Smooth muscle cell (in vitro differentiated cells): Measurements from ENCODE around the gene PHACTR3. TPM values are rescaled to one million over a fixed set of nuclear protein-coding genes. Genes with fewer than 3 reads are reported as not detected.

Experiments
- DNase-seq: peaks from one replicate; lab custom pipeline; 2025; ENCODE audit not compliant: unreplicated experiment; lab: John Stamatoyannopoulos, UW
- H2AFZ ChIP-seq: fragments of 200-600 bp; sonication (generic); 2 replicates; pipeline ENCODE4 v1.6.0; 2016; ENCODE audit warnings: antibody characterized with exemption, low read depth, mild to moderate bottlenecking
- H3F3A ChIP-seq: fragments of 200-600 bp; sonication (generic); 2 replicates; pipeline ENCODE4 v1.6.0; 2017; ENCODE audit warnings: antibody characterized with exemption, low read depth
- H3K27ac ChIP-seq: fragments of 200-600 bp; sonication (generic); 2 replicates; pipeline ENCODE4 v1.5.1; 2016; ENCODE audit warnings: low read depth, mild to moderate bottlenecking
- H3K27me3 ChIP-seq: fragments of 200-600 bp; sonication (generic); 2 replicates; pipeline ENCODE4 v1.6.1; 2016; ENCODE audit warnings: low read depth, mild to moderate bottlenecking
- H3K36me3 ChIP-seq: fragments of 200-600 bp; sonication (generic); 2 replicates; pipeline ENCODE4 v1.5.1; 2016; ENCODE audit warnings: low read depth
- H3K4me1 ChIP-seq: fragments of 200-600 bp; sonication (generic); 2 replicates; pipeline ENCODE4 v1.5.1; 2016; ENCODE audit warnings: low read depth
- H3K4me2 ChIP-seq: fragments of 200-600 bp; sonication (generic); 2 replicates; pipeline ENCODE4 v1.6.0; 2016; ENCODE audit warnings: mild to moderate bottlenecking
- H3K4me3 ChIP-seq: fragments of 200-600 bp; sonication (generic); 2 replicates; pipeline ENCODE4 v1.5.1; 2016; ENCODE audit warnings: mild to moderate bottlenecking
- H3K79me2 ChIP-seq: fragments of 200-600 bp; sonication (generic); 2 replicates; pipeline ENCODE4 v1.6.0; 2016; ENCODE audit warnings: low read depth, mild to moderate bottlenecking
- H3K9ac ChIP-seq: fragments of 200-600 bp; sonication (generic); 2 replicates; pipeline ENCODE4 v1.6.0; 2016; ENCODE audit warnings: low read depth
- H3K9me3 ChIP-seq: fragments of 200-600 bp; sonication (generic); replicated peaks from 2 replicates; pipeline ENCODE4 v1.5.1; 2016; ENCODE audit warnings: low read depth
- H4K20me1 ChIP-seq: fragments of 200-600 bp; sonication (generic); 2 replicates; pipeline ENCODE4 v1.6.0; 2016; ENCODE audit warnings: low read depth
- CTCF ChIP-seq: fragments of 200-600 bp; sonication (generic); IDR thresholded peaks from 2 replicates; pipeline ENCODE4 v1.5.1; 2017; ENCODE audit warnings: borderline replicate concordance, mild to moderate bottlenecking, antibody characterized with exemption; ENCODE audit not compliant: insufficient read depth, poor library complexity, severe bottlenecking
- WGBS: methylation state at CpG from one replicate; pipeline ENCODE4 v1.1.7; 2016; ENCODE audit warnings: low lambda C conversion rate; 5-methylcytosine and 5-hydroxymethylcytosine counted together
- polyA plus RNA-seq: library from polyadenylated mRNA; unstranded; fragments of >200 nt; fragmentation: Nextera tagmentation; extraction: Ambion mirVana; gene quantifications from 2 replicates; pipeline ENCODE4 v1.2.1, GENCODE V29; 2016
- total RNA-seq: library from RNA; depleted of rRNA; stranded (reverse); fragments of >200 nt; gene quantifications from 2 replicates; pipeline ENCODE4 v1.2.3, GENCODE V29; 2014

PHACTR3 gene
- total and polyA plus RNA-seq, 2 experiments from 2014 or later = 0.76 to 2.6 TPM

GRCh38 chr20:59665656-59666555 is 61.6 kb downstream of the PHACTR3 start:
- H3K27me3 ChIP-seq = no peaks in the 10 kb centered on the region
- 73% methylated on average over 8 of the region's 8 CpGs for WGBS
- H3K27ac ChIP-seq = no peak overlapping the region
- no peak overlapping the region for H2AFZ ChIP-seq
- H3F3A ChIP-seq = no peaks in the 10 kb centered on the region
- no peak for TF ChIP-seq CTCF
- no peak overlapping the region for H3K4me2 ChIP-seq
- H3K79me2 ChIP-seq = no peaks in the 10 kb centered on the region
- H3K9ac ChIP-seq = no peak overlapping the region
- H3K4me1 ChIP-seq = no peaks in the 10 kb centered on the region
- peaks cover 3% of the 10 kb centered on the region for H3K9me3 ChIP-seq
- no peaks in the 10 kb centered on the region for H3K36me3 ChIP-seq
- no peak for DNase-seq
- H4K20me1 ChIP-seq = no peaks in the 10 kb centered on the region
- H3K4me3 ChIP-seq = no peak overlapping the region

- Histone ChIP-seq H3K4me2 (no peak overlapping the region), H3K9me3 (peaks cover 3% of the 10 kb centered on the region), H3K4me3 (no peak overlapping the region), H3K36me3 (no peaks in the 10 kb centered on the region), H3K27ac (no peak overlapping the region), H3F3A (no peaks in the 10 kb centered on the region), H3K9ac (no peak overlapping the region), H3K27me3 (no peaks in the 10 kb centered on the region), H4K20me1 (no peaks in the 10 kb centered on the region), H3K79me2 (no peaks in the 10 kb centered on the region), H3K4me1 (no peaks in the 10 kb centered on the region), H2AFZ (no peak overlapping the region)
- WGBS = 77% methylated on average over 7 of the region's 7 CpGs
- TF ChIP-seq CTCF = no peak
- DNase-seq = no peak
These were observed 62.2 kb downstream of the PHACTR3 start for GRCh38 chr20:59666586-59666985.

- H3K4me2 ChIP-seq = no peak overlapping the region
- H2AFZ ChIP-seq = no peak overlapping the region
- H3K4me1 ChIP-seq = no peaks in the 10 kb centered on the region
- H3K4me3 ChIP-seq = no peak overlapping the region
- no peaks in the 10 kb centered on the region for H4K20me1 ChIP-seq
- no peak overlapping the region for H3K27ac ChIP-seq
- DNase-seq = no peak
- H3K9me3 ChIP-seq = peaks cover 3% of the 10 kb centered on the region
- no peaks in the 10 kb centered on the region for H3F3A ChIP-seq
- H3K79me2 ChIP-seq = no peaks in the 10 kb centered on the region
- no peak overlapping the region for H3K9ac ChIP-seq
- WGBS = 69% methylated on average over 3 of the region's 3 CpGs
- no peaks in the 10 kb centered on the region for H3K27me3 ChIP-seq
- no peak for TF ChIP-seq CTCF
- no peaks in the 10 kb centered on the region for H3K36me3 ChIP-seq
These were observed 62.8 kb downstream of the PHACTR3 start for GRCh38 chr20:59667131-59667530.

GRCh38 chr20:59667981-59668515 is 63.7 kb downstream of the PHACTR3 start:
- Histone ChIP-seq H3K27me3 (no peaks in the 10 kb centered on the region), H4K20me1 (no peaks in the 10 kb centered on the region), H3K9me3 (peaks cover 5% of the 10 kb centered on the region), H3K4me1 (no peaks in the 10 kb centered on the region), H2AFZ (no peak overlapping the region), H3K4me3 (no peak overlapping the region), H3F3A (no peaks in the 10 kb centered on the region), H3K79me2 (no peaks in the 10 kb centered on the region), H3K36me3 (no peaks in the 10 kb centered on the region), H3K9ac (no peak overlapping the region), H3K27ac (no peak overlapping the region), H3K4me2 (no peak overlapping the region)
- no peak for DNase-seq
- no peak for TF ChIP-seq CTCF
- WGBS = 88% methylated on average over 16 of the region's 16 CpGs
